Hepatocyte (in vitro differentiated cells): ENCODE results near the gene BMP5.

Experiments used
- EZH2phosphoT487 ChIP-seq: fragments of 200-600 bp; sonication (generic); IDR thresholded peaks from one replicate; pipeline ENCODE4 v1.6.1; 2018; ENCODE audit warnings: antibody characterized with exemption, mild to moderate bottlenecking, low read depth, moderate library complexity; ENCODE audit not compliant: unreplicated experiment, severe bottlenecking
- TF ChIP-seq, protein P1 (sequence below): fragments of 200-600 bp; sonication (generic); IDR thresholded peaks from 2 replicates; pipeline ENCODE4 v1.5.1; 2016; ENCODE audit warnings: antibody characterized with exemption, mild to moderate bottlenecking; ENCODE audit not compliant: poor library complexity

DNA sequence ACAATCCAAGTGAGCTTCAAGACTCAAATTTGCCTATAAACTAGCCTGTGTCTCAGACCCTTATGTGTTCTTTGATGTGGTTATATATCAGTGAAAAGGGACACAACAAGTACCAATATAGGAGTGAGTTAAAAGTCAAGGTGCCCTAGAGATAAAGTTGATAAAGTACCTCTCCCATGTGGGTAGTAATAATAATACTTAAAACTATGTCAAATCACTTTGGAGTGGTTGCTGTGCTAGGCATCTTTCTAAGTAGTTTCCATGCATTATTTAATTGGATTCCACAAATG, 100.4 kb downstream of the BMP5 start:
- TF ChIP-seq, protein P1, sequence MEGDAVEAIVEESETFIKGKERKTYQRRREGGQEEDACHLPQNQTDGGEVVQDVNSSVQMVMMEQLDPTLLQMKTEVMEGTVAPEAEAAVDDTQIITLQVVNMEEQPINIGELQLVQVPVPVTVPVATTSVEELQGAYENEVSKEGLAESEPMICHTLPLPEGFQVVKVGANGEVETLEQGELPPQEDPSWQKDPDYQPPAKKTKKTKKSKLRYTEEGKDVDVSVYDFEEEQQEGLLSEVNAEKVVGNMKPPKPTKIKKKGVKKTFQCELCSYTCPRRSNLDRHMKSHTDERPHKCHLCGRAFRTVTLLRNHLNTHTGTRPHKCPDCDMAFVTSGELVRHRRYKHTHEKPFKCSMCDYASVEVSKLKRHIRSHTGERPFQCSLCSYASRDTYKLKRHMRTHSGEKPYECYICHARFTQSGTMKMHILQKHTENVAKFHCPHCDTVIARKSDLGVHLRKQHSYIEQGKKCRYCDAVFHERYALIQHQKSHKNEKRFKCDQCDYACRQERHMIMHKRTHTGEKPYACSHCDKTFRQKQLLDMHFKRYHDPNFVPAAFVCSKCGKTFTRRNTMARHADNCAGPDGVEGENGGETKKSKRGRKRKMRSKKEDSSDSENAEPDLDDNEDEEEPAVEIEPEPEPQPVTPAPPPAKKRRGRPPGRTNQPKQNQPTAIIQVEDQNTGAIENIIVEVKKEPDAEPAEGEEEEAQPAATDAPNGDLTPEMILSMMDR = no peak
- TF ChIP-seq EZH2phosphoT487 = no peak
